GM12801 (cell line): ENCODE measurements around the gene DCLRE1B.

Experiments used
- CTCF ChIP-seq: IDR thresholded peaks from one replicate; pipeline ENCODE4 v1.5.1; 2011; ENCODE audit warnings: control low read depth; ENCODE audit not compliant: insufficient read length; ENCODE audit errors: extremely low read depth

DCLRE1B gene

GRCh38 chr1:113891631-113892220 lies 13.4 kb upstream of the DCLRE1B start:
- TF ChIP-seq CTCF = no peak

- TF ChIP-seq CTCF = no peak
Observed at GRCh38 chr1:113893267-113893666, 11.9 kb upstream of the DCLRE1B start.

GRCh38 chr1:113895098-113895497 lies 10.0 kb upstream of the DCLRE1B start:
- TF ChIP-seq CTCF = no peak

- no peak for TF ChIP-seq CTCF
Observed at GRCh38 chr1:113895961-113896360, 9.2 kb upstream of the DCLRE1B start.

- no peak for TF ChIP-seq CTCF
Observed at GRCh38 chr1:113898241-113898814, 6.8 kb upstream of the DCLRE1B start.

GRCh38 chr1:113899111-113899510 lies 6.0 kb upstream of the DCLRE1B start:
- no peak for TF ChIP-seq CTCF

GRCh38 chr1:113901191-113901590 lies 3.9 kb upstream of the DCLRE1B start:
- no peak for TF ChIP-seq CTCF
